SK-N-SH (cell line): ENCODE results near the gene BCL11B.

Source experiments
- CHD2 ChIP-seq: fragments of 150-350 bp; IDR thresholded peaks from 2 replicates; pipeline ENCODE4 v1.6.1; 2018; ENCODE audit warnings: low read length; ENCODE audit not compliant: partially characterized antibody
- CTCF ChIP-seq: fragments of 200-600 bp; sonication (generic); IDR thresholded peaks from 2 replicates; pipeline ENCODE4 v1.6.1; 2017; ENCODE audit warnings: antibody characterized with exemption, mild to moderate bottlenecking, moderate library complexity
- EP300 ChIP-seq, 2 experiments: IDR thresholded peaks; 2 replicates each; pipeline versions ENCODE4 v1.4.0 to v1.6.1; 2012; ENCODE audit warnings: borderline replicate concordance in 1 of 2, low read depth in 1 of 2, low read length in 1 of 2
- EZH2phosphoT487 ChIP-seq: fragments of 200-600 bp; sonication (generic); IDR thresholded peaks from 2 replicates; pipeline ENCODE4 v1.6.1; 2017; ENCODE audit warnings: low read depth, mixed run types, mild to moderate bottlenecking, antibody characterized with exemption, moderate library complexity, borderline replicate concordance
- MAX ChIP-seq: IDR thresholded peaks from 2 replicates; pipeline ENCODE4 v1.4.0; 2012; ENCODE audit warnings: low read depth
- NRF1 ChIP-seq: IDR thresholded peaks from 2 replicates; pipeline ENCODE4 v1.6.1; 2012; ENCODE audit warnings: low read depth, mild to moderate bottlenecking, low read length
- RAD21 ChIP-seq: IDR thresholded peaks from 2 replicates; pipeline ENCODE4 v1.6.1; 2012; ENCODE audit warnings: mild to moderate bottlenecking, low read length
- SMC3 ChIP-seq: IDR thresholded peaks from 2 replicates; pipeline ENCODE4 v1.6.1; 2012; ENCODE audit warnings: low read depth, low read length, improper control_type of control experiment
- YY1 ChIP-seq: IDR thresholded peaks from 2 replicates; pipeline ENCODE4 v1.4.0; 2012; ENCODE audit warnings: low read depth, mild to moderate bottlenecking

GRCh38 chr14:99177886-99178835 is 93.8 kb downstream of the BCL11B start:
- no peak for TF ChIP-seq NRF1
- TF ChIP-seq MAX: no peak
- TF ChIP-seq CTCF: no peak
- TF ChIP-seq RAD21: no peak
- no peak for TF ChIP-seq EP300 (IDR thresholded peaks at IDR 0.05; ENCODE audit: borderline replicate concordance in 1 of 2, low read depth in 1 of 2, low read length in 1 of 2)
- TF ChIP-seq YY1: no peak
- TF ChIP-seq EZH2phosphoT487: no peak
- no peak for TF ChIP-seq SMC3
- no peak for TF ChIP-seq CHD2
